Lung (tissue), 12 donors: ENCODE measurements around the gene ZNF23. TPM values are rescaled to one million over a fixed set of nuclear protein-coding genes. Genes with fewer than 3 reads are reported as not detected.

Source experiments
- ATAC-seq: fragments of 200-7000 bp; cut with Tn5 transposase; one replicate; pipeline ENCODE4 v1.9.1; 2020; ENCODE audit warnings: moderate number of reproducible peaks; ENCODE audit not compliant: insufficient read depth, low FRiP score
- DNase-seq, 3 donors: peaks; one replicate each; pipeline ENCODE4 v3.0.0-alpha.2; 2013 to 2017
- H3K27ac ChIP-seq, 2 donors: one replicate each; pipeline ENCODE4 v1.5.1; 2013; ENCODE audit warnings: mild to moderate bottlenecking in 2 of 2, moderate library complexity in 2 of 2, control low read depth in 1 of 2, inconsistent platforms in 1 of 2, low read depth in 1 of 2, low read length in 1 of 2
- H3K27me3 ChIP-seq, 3 donors: one replicate each; pipeline ENCODE4 v1.5.1; 2013; ENCODE audit warnings: low read length in 2 of 3; ENCODE audit not compliant: control insufficient read depth in 3 of 3, insufficient read depth in 3 of 3
- H3K36me3 ChIP-seq, 4 donors: one replicate each; pipeline ENCODE4 v1.5.1; 2013; ENCODE audit warnings: low read length in 4 of 4, mild to moderate bottlenecking in 1 of 4, moderate library complexity in 1 of 4; ENCODE audit not compliant: control insufficient read depth in 4 of 4, insufficient read depth in 4 of 4
- H3K4me1 ChIP-seq, 5 donors: one replicate each; pipeline ENCODE4 v1.5.1; 2013; ENCODE audit warnings: low read length in 5 of 5, mild to moderate bottlenecking in 2 of 5, moderate library complexity in 1 of 5; ENCODE audit not compliant: control insufficient read depth in 5 of 5, insufficient read depth in 5 of 5
- H3K4me3 ChIP-seq: one replicate; pipeline ENCODE4 v1.5.1; 2013; ENCODE audit warnings: mild to moderate bottlenecking, control low read depth, moderate library complexity
- H3K9ac ChIP-seq, 2 donors: one replicate each; pipeline ENCODE4 v1.5.1; 2013; ENCODE audit warnings: low read length in 2 of 2, control low read depth in 1 of 2; ENCODE audit not compliant: insufficient read depth in 1 of 2
- H3K9me3 ChIP-seq, 4 donors: one replicate each; pipeline ENCODE4 v1.5.1; 2013; ENCODE audit warnings: low read length in 3 of 4, mild to moderate bottlenecking in 1 of 4, moderate library complexity in 1 of 4; ENCODE audit not compliant: control insufficient read depth in 4 of 4, insufficient read depth in 3 of 4
- WGBS, 2 donors: extraction: QIAGEN DNeasy Blood & Tissue Kit; methylation state at CpG; one replicate each; pipeline ENCODE4 v1.1.7; 2013; 5-methylcytosine and 5-hydroxymethylcytosine counted together
- polyA plus RNA-seq, 2 donors: library from polyadenylated mRNA; stranded (reverse); fragments of 200-250 nt; gene quantifications; one replicate each; pipeline ENCODE4 v1.2.1, GENCODE V29; 2013
- total RNA-seq, 2 donors: library from RNA; depleted of rRNA in 1 of 2; stranded (reverse); fragments of >200 nt in 1 of 2; gene quantifications; one replicate each; pipeline ENCODE4 v1.2.1, GENCODE V29; 2014 to 2021
- TF ChIP-seq, protein P1 (sequence below): IDR thresholded peaks from 2 replicates; pipeline ENCODE4 v1.5.1; 2012; ENCODE audit warnings: mild to moderate bottlenecking; ENCODE audit errors: control extremely low read depth, extremely low read depth
- donor health status: control.
- donor health status: control.
- donor health status: Bipolar disorder and iron deficiency.
- donor health status: healthy.
- donor health status: DM: yes; HTN: yes; CAD: no.

ZNF23 gene
- total and polyA plus RNA-seq, 4 donors = 4.9 to 14.5 (median 10.9) TPM

DNA sequence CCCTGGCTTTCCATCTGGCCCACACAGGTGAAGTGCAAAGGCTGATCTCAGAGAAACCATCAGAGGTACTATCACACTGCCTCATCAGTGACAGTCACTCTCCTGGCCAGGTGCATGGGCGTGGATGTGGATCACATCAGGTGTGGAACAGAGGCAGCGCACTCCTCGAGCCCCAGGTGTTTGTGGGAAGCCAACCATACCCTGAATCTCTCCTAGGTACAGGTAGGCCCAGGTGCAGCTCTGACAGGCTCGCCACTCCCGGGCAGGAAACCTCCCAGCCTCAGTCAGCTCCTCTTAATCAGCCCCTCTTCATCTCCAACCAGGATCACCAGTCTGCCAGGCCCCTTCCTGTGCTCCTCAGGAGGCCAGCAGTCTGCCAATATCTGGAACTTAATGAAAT is 51.9 kb downstream of the ZNF23 start:
- ATAC-seq = no peak
- no peaks in the 10 kb centered on the region for H3K4me1 ChIP-seq
- DNase-seq = no peak
- no peak overlapping the region for H3K4me3 ChIP-seq
- H3K9ac ChIP-seq = no peak overlapping the region
- TF ChIP-seq, protein P1, sequence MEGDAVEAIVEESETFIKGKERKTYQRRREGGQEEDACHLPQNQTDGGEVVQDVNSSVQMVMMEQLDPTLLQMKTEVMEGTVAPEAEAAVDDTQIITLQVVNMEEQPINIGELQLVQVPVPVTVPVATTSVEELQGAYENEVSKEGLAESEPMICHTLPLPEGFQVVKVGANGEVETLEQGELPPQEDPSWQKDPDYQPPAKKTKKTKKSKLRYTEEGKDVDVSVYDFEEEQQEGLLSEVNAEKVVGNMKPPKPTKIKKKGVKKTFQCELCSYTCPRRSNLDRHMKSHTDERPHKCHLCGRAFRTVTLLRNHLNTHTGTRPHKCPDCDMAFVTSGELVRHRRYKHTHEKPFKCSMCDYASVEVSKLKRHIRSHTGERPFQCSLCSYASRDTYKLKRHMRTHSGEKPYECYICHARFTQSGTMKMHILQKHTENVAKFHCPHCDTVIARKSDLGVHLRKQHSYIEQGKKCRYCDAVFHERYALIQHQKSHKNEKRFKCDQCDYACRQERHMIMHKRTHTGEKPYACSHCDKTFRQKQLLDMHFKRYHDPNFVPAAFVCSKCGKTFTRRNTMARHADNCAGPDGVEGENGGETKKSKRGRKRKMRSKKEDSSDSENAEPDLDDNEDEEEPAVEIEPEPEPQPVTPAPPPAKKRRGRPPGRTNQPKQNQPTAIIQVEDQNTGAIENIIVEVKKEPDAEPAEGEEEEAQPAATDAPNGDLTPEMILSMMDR = no peak
- peaks cover 3 to 31% (median 3%) of the 10 kb centered on the region in 3 donors for H3K27me3 ChIP-seq
- no peak overlapping the region for H3K27ac ChIP-seq
- H3K9me3 ChIP-seq = peaks cover 0 to 6% (median 0%) of the 10 kb centered on the region in 4 donors
- no peaks in the 10 kb centered on the region for H3K36me3 ChIP-seq
- 73 to 86% methylated on average over 5 of the region's 5 CpGs for WGBS, 2 donors

GRCh38 chr16:71409011-71409775 is 52.9 kb downstream of the ZNF23 start:
- ATAC-seq (no peak), DNase-seq (no peak)
- H3K27me3 ChIP-seq = peaks cover 3 to 31% (median 3%) of the 10 kb centered on the region in 3 donors

GRCh38 chr16:71408536-71408935 is 53.5 kb downstream of the ZNF23 start:
- ATAC-seq (no peak), DNase-seq (no peak)
- H3K4me1 ChIP-seq = no peaks in the 10 kb centered on the region
- H3K9me3 ChIP-seq = peaks cover 0 to 14% (median 0%) of the 10 kb centered on the region in 4 donors
- TF ChIP-seq, protein P1 = no peak
- H3K27ac ChIP-seq = no peak overlapping the region
- WGBS, 2 donors = 46 to 51% methylated on average over 3 of the region's 3 CpGs
- H3K36me3 ChIP-seq = no peaks in the 10 kb centered on the region
- no peak overlapping the region for H3K4me3 ChIP-seq
- H3K27me3 ChIP-seq = peaks cover 3 to 31% (median 3%) of the 10 kb centered on the region in 3 donors
- H3K9ac ChIP-seq = no peak overlapping the region

More at GRCh38 chr16:71409011-71409775, 52.9 kb downstream of the ZNF23 start:
- H3K4me3 ChIP-seq = no peak overlapping the region
- H3K27ac ChIP-seq = no peak overlapping the region
- no peaks in the 10 kb centered on the region for H3K4me1 ChIP-seq
- WGBS, 2 donors = 43 to 72% methylated on average over 16 of the region's 16 CpGs
- H3K36me3 ChIP-seq = no peaks in the 10 kb centered on the region
- H3K9me3 ChIP-seq = peaks cover 0 to 12% (median 0%) of the 10 kb centered on the region in 4 donors
- no peak overlapping the region for H3K9ac ChIP-seq
- TF ChIP-seq, protein P1 = no peak
